ENCODE measurements around the gene THRB. TPM values are rescaled to one million over a fixed set of nuclear protein-coding genes. Genes with fewer than 3 reads are reported as not detected.
A peak's percentile ranks its signal among the peaks of the same experiment; 100 is the strongest.

Gene THRB
- total and polyA plus RNA-seq, 8 donors: 10.1 to 18.6 (median 15.1) TPM

GRCh38 chr3:24142127-24142526 lies 352.5 kb downstream of the THRB start:
- Histone ChIP-seq H3K36me3 (no peaks in the 10 kb centered on the region), H3K27ac (no peak overlapping the region), H3K9me3 (no peaks in the 10 kb centered on the region), H3K4me3 (no peak overlapping the region), H3K4me1 (no peaks in the 10 kb centered on the region), H3K27me3 (no peaks in the 10 kb centered on the region)
- ATAC-seq: no peak
- TF ChIP-seq CTCF (IDR thresholded peaks at IDR 0.05): no peak
- intact Hi-C loops (cut with DNase I): no loop called here
- no peak for DNase-seq

GRCh38 chr3:24141548-24141947 lies 353.1 kb downstream of the THRB start:
- Histone ChIP-seq H3K27me3 (no peaks in the 10 kb centered on the region), H3K4me1 (no peaks in the 10 kb centered on the region), H3K4me3 (no peak overlapping the region), H3K9me3 (no peaks in the 10 kb centered on the region), H3K27ac (no peak overlapping the region), H3K36me3 (no peaks in the 10 kb centered on the region)
- DNase-seq (no peak), ATAC-seq (no peak)
- no peak for TF ChIP-seq CTCF (IDR thresholded peaks at IDR 0.05)
- intact Hi-C loops (cut with DNase I): no loop called here

GRCh38 chr3:24139463-24140412 lies 354.9 kb downstream of the THRB start:
- H3K36me3 ChIP-seq: no peaks in the 10 kb centered on the region
- no peak for DNase-seq

GRCh38 chr3:24138876-24139256 lies 355.8 kb downstream of the THRB start:
- no peaks in the 10 kb centered on the region for H3K27me3 ChIP-seq
- no peaks in the 10 kb centered on the region for H3K9me3 ChIP-seq
- TF ChIP-seq CTCF (IDR thresholded peaks at IDR 0.05): no peak
- no peak overlapping the region for H3K4me3 ChIP-seq
- intact Hi-C loops (cut with DNase I): no loop called here
- H3K27ac ChIP-seq: no peak overlapping the region
- H3K36me3 ChIP-seq: no peaks in the 10 kb centered on the region
- ATAC-seq (no peak), DNase-seq (no peak)
- H3K4me1 ChIP-seq: no peaks in the 10 kb centered on the region

More at GRCh38 chr3:24139463-24140412, 354.9 kb downstream of the THRB start:
- no peak overlapping the region for H3K4me3 ChIP-seq
- no peak for ATAC-seq
- H3K27ac ChIP-seq: no peak overlapping the region
- TF ChIP-seq CTCF (IDR thresholded peaks at IDR 0.05): no peak
- intact Hi-C loops (cut with DNase I): no loop called here
- no peaks in the 10 kb centered on the region for H3K4me1 ChIP-seq
- no peaks in the 10 kb centered on the region for H3K27me3 ChIP-seq
- H3K9me3 ChIP-seq: no peaks in the 10 kb centered on the region

GRCh38 chr3:24137958-24138875 lies 356.4 kb downstream of the THRB start:
- intact Hi-C loops (cut with DNase I): no loop called here
- TF ChIP-seq CTCF (IDR thresholded peaks at IDR 0.05): no peak
- peak; percentile 46 for ATAC-seq

More at GRCh38 chr3:24137958-24138875, 356.4 kb downstream of the THRB start:
- Histone ChIP-seq H3K27me3 (no peaks in the 10 kb centered on the region), H3K4me1 (no peaks in the 10 kb centered on the region), H3K36me3 (no peaks in the 10 kb centered on the region), H3K4me3 (no peak overlapping the region), H3K27ac (no peak overlapping the region), H3K9me3 (no peaks in the 10 kb centered on the region)
- DNase-seq: no peak

Measured in left lung (tissue), 10 donors.